ENCODE measurements around the gene LRP5.

The LRP5 gene

GRCh38 chr11:68497761-68498160 lies 185.4 kb downstream of the LRP5 start:
- H3K4me3 ChIP-seq (ENCODE audit: low read depth, low read length) = no peak overlapping the region
- TF ChIP-seq CTCF (IDR thresholded peaks at IDR 0.05; ENCODE audit: low read depth, low read length) = no peak

GRCh38 chr11:68498321-68498720 lies 185.9 kb downstream of the LRP5 start:
- TF ChIP-seq CTCF (IDR thresholded peaks at IDR 0.05; ENCODE audit: low read depth, low read length) = no peak

More at GRCh38 chr11:68498321-68498720, 185.9 kb downstream of the LRP5 start:
- no peak overlapping the region for H3K4me3 ChIP-seq (ENCODE audit: low read depth, low read length)

Measured in WI38 (cell line).